ENCODE measurements around the gene TNS2.

Gene TNS2

GRCh38 chr12:53074283-53074998 lies 24.6 kb downstream of the TNS2 start:
- H3K4me3 ChIP-seq (ENCODE audit: low read depth, low read length): no peak overlapping the region
- no peak for TF ChIP-seq CTCF (IDR thresholded peaks at IDR 0.05; ENCODE audit: borderline replicate concordance, insufficient read depth, low read depth, low read length)

GRCh38 chr12:53074999-53075370 lies 25.1 kb downstream of the TNS2 start:
- TF ChIP-seq CTCF (IDR thresholded peaks at IDR 0.05; ENCODE audit: borderline replicate concordance, insufficient read depth, low read depth, low read length): no peak
- H3K4me3 ChIP-seq (ENCODE audit: low read depth, low read length): no peak overlapping the region

DNA sequence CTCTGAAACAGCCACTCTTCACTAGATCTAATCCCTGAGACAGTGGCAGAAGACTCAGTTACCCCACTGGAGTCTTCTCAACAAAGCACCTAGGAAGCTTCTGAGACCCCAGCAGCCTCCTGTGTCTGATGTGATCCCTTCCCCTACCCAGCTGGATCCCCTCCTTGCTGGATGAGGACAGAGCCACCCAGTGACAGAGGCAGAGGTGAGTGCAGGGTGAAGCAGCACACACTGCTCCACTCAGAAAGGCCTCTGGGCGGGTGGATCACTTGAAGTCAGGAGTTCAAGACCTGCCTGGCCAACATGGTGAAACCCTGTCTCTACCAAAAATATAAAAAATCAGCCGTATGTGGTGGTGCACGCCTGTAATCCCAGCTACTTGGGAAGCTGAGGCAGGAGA lies 26.6 kb downstream of the TNS2 start:
- TF ChIP-seq CTCF (IDR thresholded peaks at IDR 0.05; ENCODE audit: borderline replicate concordance, insufficient read depth, low read depth, low read length): no peak
- no peak overlapping the region for H3K4me3 ChIP-seq (ENCODE audit: low read depth, low read length)

DNA sequence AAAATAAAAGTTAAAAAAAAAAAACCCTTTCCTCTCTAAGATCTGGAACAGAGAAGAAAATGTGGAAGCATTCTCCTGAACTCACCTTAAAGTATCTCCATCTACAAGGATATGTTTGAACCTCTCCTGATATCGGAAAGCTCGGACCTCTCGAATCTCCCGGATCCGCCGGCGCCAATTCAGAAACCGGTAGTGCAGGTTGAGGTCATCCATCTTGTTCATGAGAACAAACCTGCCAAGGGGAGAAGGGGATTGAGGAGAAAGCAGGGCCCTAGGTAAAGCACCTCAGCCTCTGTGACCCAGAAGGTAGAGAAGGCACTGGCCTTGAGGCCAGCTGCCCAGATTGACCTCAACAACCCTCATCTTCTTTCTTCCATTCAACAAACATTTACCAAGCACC lies 27.2 kb downstream of the TNS2 start:
- H3K4me3 ChIP-seq (ENCODE audit: low read depth, low read length): no peak overlapping the region
- no peak for TF ChIP-seq CTCF (IDR thresholded peaks at IDR 0.05; ENCODE audit: borderline replicate concordance, insufficient read depth, low read depth, low read length)

DNA sequence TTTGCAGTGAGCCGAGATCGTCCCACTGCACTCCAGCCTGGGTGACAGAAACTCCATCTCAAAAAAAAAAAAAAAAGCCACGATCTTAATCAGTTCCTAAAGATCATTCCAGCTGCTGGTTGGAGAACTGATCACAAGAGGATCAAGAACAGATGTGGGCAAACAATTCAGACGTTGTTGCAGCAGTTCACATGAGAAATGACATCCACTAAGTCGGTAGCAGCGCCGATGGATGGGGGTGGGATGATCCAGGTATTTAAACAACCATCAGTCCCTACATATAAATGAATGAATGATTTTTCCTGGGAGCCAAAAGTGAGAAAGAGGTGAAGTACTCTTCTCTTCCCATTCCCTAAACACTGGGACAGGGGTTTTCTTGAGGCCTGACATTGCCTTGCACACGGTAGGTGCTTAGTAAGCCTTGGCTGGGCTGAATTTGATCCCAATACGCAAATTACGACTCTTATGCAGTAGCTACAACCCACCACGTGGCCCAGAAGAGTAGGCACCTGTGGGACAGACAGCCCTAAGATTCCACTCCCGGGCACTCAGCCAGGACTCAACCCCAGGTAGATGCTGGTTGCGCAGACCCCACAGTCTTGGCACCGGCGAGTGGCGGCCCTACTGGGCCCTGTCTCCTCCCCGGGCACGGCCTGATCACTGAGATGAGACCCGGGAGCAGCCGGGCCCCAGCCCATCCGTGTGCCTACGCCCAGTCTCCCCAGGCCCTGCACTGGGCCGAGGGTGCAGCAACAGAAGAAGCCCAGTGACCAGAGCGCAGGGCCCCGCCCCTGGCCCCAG lies 28.8 kb downstream of the TNS2 start:
- 0 out of 2 replicates have a peak, but pooled peaks have one; percentile 3 for TF ChIP-seq CTCF (IDR thresholded peaks at IDR 0.05; ENCODE audit: borderline replicate concordance, insufficient read depth, low read depth, low read length)
- peak overlapping the region; percentile 79 for H3K4me3 ChIP-seq (ENCODE audit: low read depth, low read length)

DNA sequence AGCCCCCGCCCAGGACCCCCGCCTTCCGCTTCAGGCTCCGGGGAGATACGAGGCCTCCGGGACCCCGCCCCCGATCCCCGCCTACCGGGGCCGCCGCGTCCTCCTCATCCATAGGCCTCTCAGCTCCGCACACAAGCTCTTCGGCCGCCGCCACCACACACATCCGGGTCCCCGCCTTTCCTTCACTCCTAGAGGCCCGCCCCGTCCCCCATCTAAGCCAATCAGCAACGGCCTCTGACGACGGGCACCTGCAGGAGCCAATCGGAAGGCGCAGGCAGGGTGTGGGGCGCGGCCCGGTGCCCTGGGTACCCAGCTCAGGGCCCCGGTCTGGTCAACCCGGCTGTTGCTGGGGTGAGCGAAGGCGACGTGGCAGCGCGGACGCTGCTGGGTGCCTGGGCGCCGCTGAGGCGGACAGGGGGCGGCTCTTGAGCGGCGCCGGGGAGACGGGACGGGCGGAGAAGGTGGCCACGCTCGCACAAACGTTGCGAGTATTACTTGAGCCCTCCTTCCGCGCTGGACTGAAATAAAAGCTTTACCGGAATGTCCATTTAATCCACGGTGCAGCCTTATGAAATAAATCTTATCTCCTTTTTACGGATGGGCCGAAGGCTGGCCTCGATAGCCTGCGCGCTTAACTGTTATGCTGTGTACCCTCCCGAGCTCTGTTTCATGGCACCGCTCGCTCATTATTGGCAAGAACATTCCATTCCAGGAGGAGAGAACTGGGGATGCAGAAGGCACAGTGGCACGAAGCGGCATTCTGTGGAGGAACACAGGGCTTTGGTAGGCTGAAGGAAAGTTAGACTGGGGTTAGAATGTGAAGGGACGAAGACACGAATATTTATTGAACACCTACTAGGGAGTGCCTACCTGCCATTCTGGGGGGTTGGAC lies 29.6 kb downstream of the TNS2 start, which contains the start of gene SPRYD3:
SPRYD3 (minus strand) TSS at position 165 of the 892 bp plus-strand sequence; CDS start at position 108, 57 bp downstream.
- no peak for TF ChIP-seq CTCF (IDR thresholded peaks at IDR 0.05; ENCODE audit: borderline replicate concordance, insufficient read depth, low read depth, low read length)
- H3K4me3 ChIP-seq (ENCODE audit: low read depth, low read length): peak within 1 kb of the TSS; percentile 79

Measured in GM12875 (cell line).